ENCODE measurements around the gene RANBP3L.
"Not testable (repeated sequence)": the region's sequence is repeated elsewhere in the genome, so short reads cannot be mapped to it uniquely, and the experiment has no call there.

RANBP3L gene

DNA sequence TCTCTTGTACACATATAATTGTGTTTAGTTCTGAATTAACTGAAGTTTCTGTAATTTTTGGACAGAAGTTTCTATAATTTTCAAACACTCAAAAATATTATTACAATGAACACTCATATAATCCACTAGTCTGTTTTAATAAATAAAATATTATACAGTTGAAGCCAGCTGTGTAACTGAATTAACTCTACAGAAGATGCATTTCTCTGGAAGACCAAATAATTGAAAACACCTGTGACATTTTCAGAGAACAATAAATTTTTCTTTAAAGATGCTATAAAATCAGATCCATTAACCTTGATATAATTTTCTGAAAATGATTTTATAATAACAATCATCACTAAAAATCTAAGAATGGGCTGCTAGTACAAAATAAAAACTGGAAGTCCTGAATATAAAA, 74.7 kb downstream of the RANBP3L start:
- no peak overlapping the region for H3K27ac Mint-ChIP-seq
- peaks cover 9% of the 10 kb centered on the region for H3K36me3 Mint-ChIP-seq
- H3K9me3 Mint-ChIP-seq: no peaks in the 10 kb centered on the region
- H3K4me3 Mint-ChIP-seq: no peak overlapping the region
- H3K4me1 Mint-ChIP-seq: no peaks in the 10 kb centered on the region
- DNase-seq: no peak
- H3K27me3 Mint-ChIP-seq: no peaks in the 10 kb centered on the region
- CTCF ChIA-PET: interaction anchor here (1.8 kb wide), 1 partner anchor 15 kb away, joined by 5 read pairs; the partner anchor contains the start of gene NADK2

DNA sequence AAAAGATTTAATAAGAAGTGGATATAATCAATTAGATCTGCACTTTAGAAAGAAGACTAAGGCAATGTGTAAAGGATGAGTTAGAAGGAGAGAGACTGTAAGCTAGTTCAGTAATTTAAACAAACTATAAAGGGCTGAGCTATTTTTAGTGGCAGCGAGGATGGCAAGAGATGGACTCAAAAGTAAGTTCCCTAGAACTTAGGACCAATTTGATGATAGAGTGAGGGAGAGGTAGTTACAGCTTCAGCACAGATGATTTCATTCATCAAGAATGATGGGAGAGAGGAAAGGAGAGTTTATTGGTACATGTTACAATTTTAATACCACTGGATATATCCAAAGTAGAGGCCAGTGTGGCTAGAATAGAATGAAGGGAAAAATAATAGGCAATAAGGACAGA, 79.1 kb downstream of the RANBP3L start:
- H3K4me1 Mint-ChIP-seq: no peaks in the 10 kb centered on the region
- peaks cover 11% of the 10 kb centered on the region for H3K36me3 Mint-ChIP-seq
- H3K9me3 Mint-ChIP-seq: no peaks in the 10 kb centered on the region
- no peak for DNase-seq
- CTCF ChIA-PET: no interaction called here
- H3K27ac Mint-ChIP-seq: no peak overlapping the region
- no peaks in the 10 kb centered on the region for H3K27me3 Mint-ChIP-seq
- no peak overlapping the region for H3K4me3 Mint-ChIP-seq

DNA sequence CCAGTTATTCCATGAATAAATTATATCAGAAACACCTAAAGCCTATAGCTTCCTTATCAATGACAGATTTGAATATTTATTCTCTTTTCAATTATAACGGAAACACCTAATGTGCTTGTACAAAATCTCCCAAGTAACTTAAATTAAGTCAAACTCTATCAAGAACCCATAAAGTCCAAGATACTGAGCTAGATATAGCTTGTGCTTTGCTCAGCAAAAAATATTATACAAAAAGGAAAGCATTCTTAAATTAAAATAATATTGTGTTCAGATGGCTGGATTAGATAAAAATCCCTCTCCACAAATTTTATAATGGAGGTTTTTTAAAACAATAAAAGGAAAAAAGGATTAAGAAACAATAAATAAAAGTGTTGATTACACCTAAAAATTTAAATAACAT, 83.7 kb downstream of the RANBP3L start:
- Mint-ChIP-seq H3K4me1 (no peaks in the 10 kb centered on the region), H3K27me3 (no peaks in the 10 kb centered on the region), H3K27ac (no peak overlapping the region), H3K4me3 (no peak overlapping the region), H3K9me3 (no peaks in the 10 kb centered on the region), H3K36me3 (peaks cover 3% of the 10 kb centered on the region)
- CTCF ChIA-PET: interaction anchor here (1.0 to 2.0 kb wide), 2 partner anchors 22 to 47 kb away, joined by 4 to 7 read pairs; no protein-coding TSS in a partner anchor
- no peak for DNase-seq

DNA sequence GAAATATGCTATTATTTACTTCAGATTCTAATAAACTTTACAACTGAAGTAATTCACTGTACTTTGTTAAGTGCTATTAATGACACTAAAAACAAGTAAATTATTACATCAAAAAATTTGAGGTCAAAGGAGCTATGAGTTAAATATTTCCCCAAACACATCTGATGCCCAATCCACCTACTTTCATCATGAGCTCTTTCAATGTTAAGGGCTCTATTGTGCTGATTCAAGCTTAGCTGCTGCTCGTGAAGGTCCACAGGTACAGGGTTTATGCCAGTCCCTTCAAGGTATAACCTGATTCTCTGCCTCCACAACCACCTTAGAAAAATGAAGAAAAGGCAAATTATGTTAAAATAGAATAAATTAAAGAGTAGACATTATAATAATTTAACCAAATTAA, 84.1 kb downstream of the RANBP3L start:
- no peak for DNase-seq
- CTCF ChIA-PET: interaction anchor here (0.8 to 2.0 kb wide), 3 partner anchors 19 to 48 kb away, joined by 3 to 7 read pairs (median 4); no protein-coding TSS in a partner anchor
- Mint-ChIP-seq H3K4me3 (no peak overlapping the region), H3K36me3 (peaks cover 6% of the 10 kb centered on the region), H3K9me3 (no peaks in the 10 kb centered on the region), H3K4me1 (no peaks in the 10 kb centered on the region), H3K27ac (no peak overlapping the region), H3K27me3 (no peaks in the 10 kb centered on the region)

DNA sequence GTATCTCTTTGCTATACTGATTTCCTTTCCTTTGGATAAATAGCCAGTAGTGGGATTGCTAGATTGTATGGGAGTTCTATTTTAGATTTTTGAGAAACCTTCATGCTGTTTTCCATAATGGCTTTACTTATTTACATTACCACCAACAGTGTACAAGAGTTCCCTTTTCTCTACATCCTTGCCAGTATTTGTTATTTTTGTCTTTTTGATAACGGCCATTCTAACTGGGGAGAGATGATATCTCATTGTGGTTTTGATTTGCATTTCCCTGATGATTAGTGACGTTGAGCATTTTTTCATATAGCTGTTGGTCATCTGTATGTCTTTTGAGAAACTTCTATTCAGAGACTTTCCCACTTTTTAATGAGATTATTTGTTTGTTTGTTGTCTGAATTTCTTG, 85.8 kb downstream of the RANBP3L start:
- no peak for DNase-seq
- no peaks in the 10 kb centered on the region for H3K4me1 Mint-ChIP-seq
- H3K27ac Mint-ChIP-seq: no peak overlapping the region
- H3K9me3 Mint-ChIP-seq: no peaks in the 10 kb centered on the region
- CTCF ChIA-PET: no interaction called here
- peaks cover 6% of the 10 kb centered on the region for H3K36me3 Mint-ChIP-seq
- no peak overlapping the region for H3K4me3 Mint-ChIP-seq
- H3K27me3 Mint-ChIP-seq: no peaks in the 10 kb centered on the region

DNA sequence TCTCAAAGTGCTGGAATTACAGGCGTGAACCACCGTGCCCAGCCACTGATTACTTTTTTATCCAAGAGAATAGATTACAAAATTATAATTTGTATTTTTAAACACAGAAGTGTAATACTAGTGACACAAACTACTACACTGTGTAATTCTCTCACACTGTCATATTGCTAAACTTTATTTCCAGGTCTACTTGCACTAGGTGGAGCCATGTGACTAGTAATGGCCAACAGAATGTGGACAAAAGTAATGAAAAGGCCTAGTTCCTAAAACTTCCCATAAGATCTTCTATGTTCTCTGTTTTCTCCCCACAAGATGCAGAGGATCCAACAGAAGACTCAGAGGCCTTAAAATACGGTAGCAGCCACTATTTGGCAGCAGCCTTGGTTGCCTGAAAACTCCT, 87.3 kb downstream of the RANBP3L start:
- no peak overlapping the region for H3K27ac Mint-ChIP-seq
- CTCF ChIA-PET: no interaction called here
- DNase-seq: no peak
- no peak overlapping the region for H3K4me3 Mint-ChIP-seq
- no peaks in the 10 kb centered on the region for H3K27me3 Mint-ChIP-seq
- no peaks in the 10 kb centered on the region for H3K4me1 Mint-ChIP-seq
- no peaks in the 10 kb centered on the region for H3K9me3 Mint-ChIP-seq
- H3K36me3 Mint-ChIP-seq: peaks cover 4% of the 10 kb centered on the region

DNA sequence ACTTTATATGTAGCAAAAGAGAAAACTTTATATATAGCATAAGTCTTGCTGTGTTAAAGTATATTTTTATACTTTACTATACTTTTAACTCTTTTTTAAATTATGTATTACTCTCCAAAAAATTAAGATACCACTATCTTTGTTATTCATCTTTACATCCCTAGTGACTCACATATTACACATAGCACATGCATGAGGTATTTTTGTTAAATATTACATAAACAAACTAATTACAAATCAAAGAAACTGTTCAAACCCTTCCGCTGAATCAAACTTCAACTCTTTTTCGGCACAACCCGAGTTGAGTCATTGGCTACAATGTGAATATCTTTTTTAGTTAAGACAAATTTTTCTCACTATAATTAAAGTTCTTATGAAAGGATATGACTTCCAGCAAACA, 92.0 kb downstream of the RANBP3L start:
- CTCF ChIA-PET: no interaction called here
- Mint-ChIP-seq H3K4me3 (no peak overlapping the region), H3K27me3 (no peaks in the 10 kb centered on the region)

DNA sequence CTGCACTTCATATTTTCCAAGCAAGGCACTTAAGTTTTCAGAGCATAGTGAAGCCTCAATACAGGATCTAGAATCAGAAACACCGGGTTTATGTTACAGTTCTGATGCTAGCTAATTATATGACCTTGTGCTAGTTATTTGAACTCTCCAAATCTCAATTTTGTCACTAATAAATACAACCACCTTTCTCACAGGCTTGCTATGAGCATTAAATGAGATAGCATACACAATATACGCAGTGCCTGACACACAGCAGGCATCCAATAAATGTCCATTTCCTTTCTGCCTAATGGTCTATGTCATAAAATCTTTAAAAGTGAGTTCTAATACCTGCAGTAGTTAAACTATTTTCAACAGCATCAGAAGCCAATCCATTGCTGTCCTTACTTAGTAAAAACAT, 92.9 kb downstream of the RANBP3L start:
- Mint-ChIP-seq H3K9me3 (no peaks in the 10 kb centered on the region), H3K36me3 (peaks cover 10% of the 10 kb centered on the region)
- CTCF ChIA-PET: no interaction called here

More for the DNA sequence above, 92.0 kb downstream of the RANBP3L start:
- Mint-ChIP-seq H3K36me3 (peaks cover 10% of the 10 kb centered on the region), H3K9me3 (no peaks in the 10 kb centered on the region), H3K4me1 (no peaks in the 10 kb centered on the region), H3K27ac (no peak overlapping the region)
- no peak for DNase-seq

DNA sequence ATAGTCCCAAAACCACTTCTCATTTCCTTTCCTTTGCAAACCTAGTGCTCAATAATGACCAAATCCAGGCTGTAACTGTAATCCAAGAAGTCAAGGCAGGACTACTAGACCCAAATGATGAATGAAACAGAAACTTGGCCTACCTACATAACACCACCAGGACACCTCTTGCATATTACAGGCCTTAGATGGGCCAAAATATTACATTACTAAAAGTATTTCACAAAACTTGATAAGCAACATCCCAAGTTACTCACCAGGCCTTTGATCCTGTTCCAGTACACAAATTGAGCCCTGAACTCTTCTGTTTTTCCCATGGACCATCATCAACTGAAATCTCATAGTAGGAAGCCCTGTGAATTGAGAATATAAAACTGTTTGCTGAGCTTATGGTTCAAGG, 94.8 kb downstream of the RANBP3L start:
- CTCF ChIA-PET: interaction anchor here (0.8 kb wide), 1 partner anchor 43 kb away, joined by 3 read pairs; no protein-coding TSS in a partner anchor
- no peak for DNase-seq
- H3K4me3 Mint-ChIP-seq: no peak overlapping the region
- no peaks in the 10 kb centered on the region for H3K9me3 Mint-ChIP-seq
- no peaks in the 10 kb centered on the region for H3K4me1 Mint-ChIP-seq
- peaks cover 7% of the 10 kb centered on the region for H3K36me3 Mint-ChIP-seq
- no peak overlapping the region for H3K27ac Mint-ChIP-seq
- H3K27me3 Mint-ChIP-seq: no peaks in the 10 kb centered on the region

More for the DNA sequence above, 92.9 kb downstream of the RANBP3L start:
- DNase-seq: no peak
- H3K27me3 Mint-ChIP-seq: no peaks in the 10 kb centered on the region
- H3K27ac Mint-ChIP-seq: no peak overlapping the region
- H3K4me3 Mint-ChIP-seq: no peak overlapping the region
- H3K4me1 Mint-ChIP-seq: no peaks in the 10 kb centered on the region

DNA sequence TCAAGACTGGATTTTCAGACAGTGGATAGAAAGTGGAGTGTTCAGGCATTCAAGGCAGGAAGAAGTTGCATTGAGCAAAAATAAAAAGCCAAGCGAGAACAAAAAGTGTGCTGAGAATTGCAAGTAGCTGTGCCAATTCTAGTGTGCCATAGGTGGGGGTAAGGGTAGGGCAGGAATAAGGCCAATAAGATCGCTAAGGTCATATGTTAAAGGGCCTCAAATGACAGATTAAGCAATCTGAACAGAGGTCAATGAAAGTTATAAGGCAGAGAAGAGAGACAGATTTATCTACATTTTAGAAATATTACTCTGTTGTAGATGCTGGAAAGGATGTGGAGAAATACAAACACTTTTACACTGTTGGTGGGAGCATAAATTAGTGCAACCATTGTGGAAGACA, 96.4 kb downstream of the RANBP3L start:
- no peak overlapping the region for H3K4me3 Mint-ChIP-seq
- H3K27me3 Mint-ChIP-seq: no peaks in the 10 kb centered on the region
- no peaks in the 10 kb centered on the region for H3K4me1 Mint-ChIP-seq
- H3K36me3 Mint-ChIP-seq: peaks cover 7% of the 10 kb centered on the region
- CTCF ChIA-PET: no interaction called here
- no peak overlapping the region for H3K27ac Mint-ChIP-seq
- no peak for DNase-seq
- no peaks in the 10 kb centered on the region for H3K9me3 Mint-ChIP-seq

DNA sequence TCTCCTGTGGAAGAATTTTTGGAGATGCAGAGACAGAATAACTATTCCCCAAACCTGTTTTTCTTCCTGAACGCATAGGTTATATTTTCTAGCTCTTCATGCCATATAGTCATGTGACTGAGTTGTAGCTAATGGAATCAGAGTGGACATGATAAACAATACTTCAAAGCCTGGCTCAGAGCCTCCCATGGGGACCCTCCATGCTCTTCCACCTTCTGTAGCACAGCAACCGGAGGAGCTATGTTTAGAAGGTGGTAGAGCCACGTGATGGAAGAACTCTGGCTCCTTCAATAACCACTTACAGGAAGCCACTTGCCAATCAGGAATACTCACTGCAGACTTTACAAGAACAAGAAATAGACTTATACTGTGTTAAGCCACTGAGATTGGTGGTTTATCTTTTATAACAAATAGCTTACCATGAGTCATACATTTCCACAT, 99.2 kb downstream of the RANBP3L start:
- CTCF ChIA-PET: no interaction called here
- Mint-ChIP-seq H3K9me3 (no peaks in the 10 kb centered on the region), H3K27me3 (no peaks in the 10 kb centered on the region), H3K27ac (no peak overlapping the region), H3K4me1 (no peaks in the 10 kb centered on the region), H3K36me3 (peaks cover 11% of the 10 kb centered on the region), H3K4me3 (no peak overlapping the region)
- DNase-seq: no peak

DNA sequence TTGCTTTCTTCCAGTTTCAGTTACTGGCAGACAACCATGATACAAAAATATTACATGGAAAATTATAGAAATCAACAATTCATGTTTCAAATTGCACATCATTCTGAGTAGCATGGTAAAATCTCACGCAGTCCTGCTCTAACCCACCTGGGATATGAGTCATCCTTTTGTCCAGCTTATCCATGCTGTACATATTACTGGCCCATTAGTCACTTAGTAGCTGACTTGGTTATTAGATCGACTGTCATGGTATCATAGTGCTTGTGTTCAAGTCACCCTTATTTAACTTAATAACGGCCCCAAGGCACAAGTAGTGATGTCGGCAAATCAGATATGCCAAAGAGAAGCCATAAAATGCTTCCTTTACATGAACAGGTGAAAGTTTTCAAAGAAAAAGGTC, 101.2 kb downstream of the RANBP3L start:
- H3K9me3 Mint-ChIP-seq: no peaks in the 10 kb centered on the region
- DNase-seq: no peak
- H3K36me3 Mint-ChIP-seq: peaks cover 18% of the 10 kb centered on the region
- CTCF ChIA-PET: no interaction called here
- H3K27ac Mint-ChIP-seq: no peak overlapping the region
- H3K4me3 Mint-ChIP-seq: no peak overlapping the region
- no peaks in the 10 kb centered on the region for H3K27me3 Mint-ChIP-seq
- H3K4me1 Mint-ChIP-seq: no peaks in the 10 kb centered on the region

DNA sequence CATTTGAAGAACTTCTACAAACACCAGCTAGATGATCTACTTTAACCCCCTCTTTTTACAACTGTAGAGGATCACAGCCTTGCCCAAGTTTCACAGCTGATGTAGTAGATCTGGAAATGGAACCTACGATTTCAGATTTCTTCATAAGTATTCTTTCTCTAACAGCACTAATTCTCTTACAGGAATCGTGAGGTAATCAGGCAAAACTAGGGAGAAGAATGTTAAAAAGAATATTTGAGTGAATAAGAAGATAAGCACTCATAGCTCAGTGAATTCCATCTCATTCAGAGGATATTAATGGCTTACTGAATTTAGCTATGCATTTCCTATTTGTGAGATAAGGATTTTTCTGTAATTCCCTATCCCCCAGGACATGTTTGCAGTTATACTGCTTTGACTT, 102.1 kb downstream of the RANBP3L start:
- Mint-ChIP-seq H3K9me3 (no peaks in the 10 kb centered on the region), H3K4me3 (no peak overlapping the region), H3K4me1 (no peaks in the 10 kb centered on the region), H3K36me3 (peaks cover 19% of the 10 kb centered on the region), H3K27ac (no peak overlapping the region), H3K27me3 (no peaks in the 10 kb centered on the region)
- CTCF ChIA-PET: no interaction called here
- no peak for DNase-seq

DNA sequence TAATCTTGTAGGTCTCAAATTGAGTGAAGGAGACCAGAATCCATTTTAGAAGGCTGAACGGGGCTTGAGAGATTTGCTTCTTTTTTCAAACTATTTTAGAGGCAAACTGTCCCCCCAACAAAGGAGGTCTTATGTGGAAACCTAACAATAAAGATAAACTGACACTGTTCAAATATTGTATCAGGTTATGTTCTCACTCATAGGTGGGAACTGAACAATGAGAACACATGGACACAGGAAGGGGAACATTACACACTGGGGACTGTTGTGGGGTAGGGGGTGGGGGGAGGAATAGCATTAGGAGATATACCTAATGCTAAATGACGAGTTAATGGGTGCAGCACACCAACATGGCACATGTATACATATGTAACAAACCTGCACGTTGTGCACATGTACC, 102.9 kb downstream of the RANBP3L start:
- peaks cover 20% of the 10 kb centered on the region for H3K36me3 Mint-ChIP-seq
- H3K4me1 Mint-ChIP-seq, CTCF ChIA-PET, H3K27ac Mint-ChIP-seq, H3K27me3 Mint-ChIP-seq, DNase-seq, H3K9me3 Mint-ChIP-seq, H3K4me3 Mint-ChIP-seq: not testable (repeated sequence)
